Astrocyte of the spinal cord (primary cell): ENCODE data around the gene CYP26C1.

Source experiments
- DNase-seq: peaks from one replicate; pipeline ENCODE4 v3.0.0; 2011; ENCODE audit warnings: low read depth, low spot score
- H3K4me3 ChIP-seq: 2 replicates; pipeline ENCODE4 v1.5.1; 2011; ENCODE audit warnings: low read depth, mild to moderate bottlenecking, low read length, moderate library complexity
- CTCF ChIP-seq: IDR thresholded peaks from 2 replicates; pipeline ENCODE4 v1.5.1; 2012; ENCODE audit warnings: low read depth, mild to moderate bottlenecking, low read length, inconsistent platforms
- in situ Hi-C: cut with HindIII; loops from 2 replicates; pipeline ENCODE4 v1.10.0; 2017; ENCODE audit warnings: low sequenced_read_pairs

The CYP26C1 gene

GRCh38 chr10:93083743-93084539 lies 23.3 kb downstream of the CYP26C1 start:
- H3K4me3 ChIP-seq: no peak overlapping the region
- DNase-seq: no peak
- in situ Hi-C loops: loop anchor here (25.0 kb wide), 1 partner anchor 203 kb away; no protein-coding TSS in a partner anchor
- no peak for TF ChIP-seq CTCF

- no peak overlapping the region for H3K4me3 ChIP-seq
- DNase-seq: no peak
- in situ Hi-C loops: loop anchor here (25.0 kb wide), 1 partner anchor 202 kb away; no protein-coding TSS in a partner anchor
- TF ChIP-seq CTCF: no peak
Observed at GRCh38 chr10:93085272-93085859, 24.8 kb downstream of the CYP26C1 start.

GRCh38 chr10:93086289-93086688 lies 25.7 kb downstream of the CYP26C1 start:
- H3K4me3 ChIP-seq: no peak overlapping the region
- TF ChIP-seq CTCF: no peak
- no peak for DNase-seq
- in situ Hi-C loops: loop anchor here (25.0 kb wide), 1 partner anchor 201 kb away; no protein-coding TSS in a partner anchor

GRCh38 chr10:93087846-93088245 lies 27.2 kb downstream of the CYP26C1 start:
- no peak overlapping the region for H3K4me3 ChIP-seq
- no peak for TF ChIP-seq CTCF
- in situ Hi-C loops: loop anchor here (25.0 kb wide), 1 partner anchor 199 kb away; no protein-coding TSS in a partner anchor
- no peak for DNase-seq

- no peak for TF ChIP-seq CTCF
- in situ Hi-C loops: loop anchor here (25.0 kb wide), 1 partner anchor 199 kb away; no protein-coding TSS in a partner anchor
Observed at GRCh38 chr10:93088466-93088865, 27.9 kb downstream of the CYP26C1 start.

GRCh38 chr10:93090619-93091018 lies 30.0 kb downstream of the CYP26C1 start:
- DNase-seq: no peak
- in situ Hi-C loops: loop anchor here (25.0 kb wide), 1 partner anchor 197 kb away; no protein-coding TSS in a partner anchor
- H3K4me3 ChIP-seq: no peak overlapping the region
- no peak for TF ChIP-seq CTCF

More at GRCh38 chr10:93088466-93088865, 27.9 kb downstream of the CYP26C1 start:
- no peak overlapping the region for H3K4me3 ChIP-seq
- no peak for DNase-seq
